Liver (tissue), 9 donors: ENCODE data around the gene VSIR. TPM values are rescaled to one million over a fixed set of nuclear protein-coding genes. Genes with fewer than 3 reads are reported as not detected.

Experiments used
- DNase-seq: peaks from one replicate; pipeline ENCODE4 v3.0.0-alpha.2; 2017; ENCODE audit warnings: low spot score
- H3K27ac ChIP-seq, 2 donors: one replicate each; pipeline ENCODE4 v1.7.0; 2013; ENCODE audit warnings: inconsistent platforms in 2 of 2, low read length in 2 of 2, control low read depth in 1 of 2, low read depth in 1 of 2, mild to moderate bottlenecking in 1 of 2
- H3K27me3 ChIP-seq, 4 donors: one replicate each; pipeline versions ENCODE4 v1.6.1 to v1.7.0; 2013; ENCODE audit warnings: low read length in 3 of 4, inconsistent platforms in 1 of 4, mild to moderate bottlenecking in 1 of 4, moderate library complexity in 1 of 4; ENCODE audit not compliant: control insufficient read depth in 4 of 4, insufficient read depth in 4 of 4
- H3K36me3 ChIP-seq, 4 donors: one replicate each; pipeline versions ENCODE4 v1.6.1 to v1.7.0; 2013; ENCODE audit warnings: low read length in 3 of 4, mild to moderate bottlenecking in 3 of 4, low read depth in 1 of 4, moderate library complexity in 1 of 4; ENCODE audit not compliant: control insufficient read depth in 4 of 4, insufficient read depth in 3 of 4
- H3K4me1 ChIP-seq, 4 donors: one replicate each; pipeline versions ENCODE4 v1.6.1 to v1.7.0; 2013; ENCODE audit warnings: low read length in 3 of 4, mild to moderate bottlenecking in 3 of 4, moderate library complexity in 1 of 4; ENCODE audit not compliant: control insufficient read depth in 4 of 4, insufficient read depth in 4 of 4
- H3K4me3 ChIP-seq, 3 donors: one replicate each; pipeline versions ENCODE4 v1.6.1 to v1.7.0; 2013; ENCODE audit warnings: low read length in 3 of 3, control low read depth in 1 of 3, low read depth in 1 of 3, mild to moderate bottlenecking in 1 of 3
- H3K9ac ChIP-seq, 2 donors: one replicate each; pipeline ENCODE4 v1.7.0; 2013; ENCODE audit warnings: low read length in 2 of 2, mild to moderate bottlenecking in 2 of 2, moderate library complexity in 2 of 2, control low read depth in 1 of 2, low read depth in 1 of 2
- H3K9me3 ChIP-seq, 4 donors: one replicate each; pipeline versions ENCODE4 v1.6.1 to v1.7.0; 2013; ENCODE audit warnings: low read length in 3 of 4; ENCODE audit not compliant: control insufficient read depth in 4 of 4
- ATF3 ChIP-seq: IDR thresholded peaks from 2 replicates; pipeline ENCODE4 v1.6.1; 2016; ENCODE audit warnings: antibody characterized with exemption
- CTCF ChIP-seq: fragments of 150-350 bp; IDR thresholded peaks from 2 replicates; pipeline ENCODE4 v1.5.1; 2017; ENCODE audit warnings: improper control_type of control experiment, low read depth, low read length; ENCODE audit not compliant: missing input control
- FOXA1 ChIP-seq: IDR thresholded peaks from 2 replicates; pipeline ENCODE4 v1.6.1; 2016; ENCODE audit warnings: antibody characterized with exemption
- GABPA ChIP-seq, 2 donors: IDR thresholded peaks in 1 of 2; conservative IDR thresholded peaks in 1 of 2; 2 replicates each; pipeline ENCODE4 v1.6.1; 2016; ENCODE audit warnings: antibody characterized with exemption in 2 of 2, mild to moderate bottlenecking in 1 of 2, moderate library complexity in 1 of 2
- HNF4A ChIP-seq, 2 donors: conservative IDR thresholded peaks; 2 replicates each; pipeline ENCODE4 v1.6.1; 2016; ENCODE audit warnings: antibody characterized with exemption in 2 of 2, mild to moderate bottlenecking in 2 of 2
- HNF4G ChIP-seq: IDR thresholded peaks from 2 replicates; pipeline ENCODE4 v1.6.1; 2016; ENCODE audit warnings: antibody characterized with exemption
- JUND ChIP-seq, 2 donors: IDR thresholded peaks; 2 replicates each; pipeline ENCODE4 v1.6.1; 2016; ENCODE audit warnings: antibody characterized with exemption in 2 of 2
- MAX ChIP-seq: IDR thresholded peaks from 2 replicates; pipeline ENCODE4 v1.6.1; 2016; ENCODE audit warnings: antibody characterized with exemption
- NR2F2 ChIP-seq: IDR thresholded peaks from 2 replicates; pipeline ENCODE4 v1.6.1; 2016; ENCODE audit warnings: antibody characterized with exemption
- RAD21 ChIP-seq, 2 donors: IDR thresholded peaks; 2 replicates each; pipeline ENCODE4 v1.6.1; 2016; ENCODE audit warnings: antibody characterized with exemption in 2 of 2, mild to moderate bottlenecking in 2 of 2
- RXRA ChIP-seq, 2 donors: IDR thresholded peaks; 2 replicates each; pipeline ENCODE4 v1.6.1; 2017 to 2018; ENCODE audit warnings: antibody characterized with exemption in 2 of 2, mild to moderate bottlenecking in 1 of 2
- SP1 ChIP-seq: IDR thresholded peaks from 2 replicates; pipeline ENCODE4 v1.6.1; 2018; ENCODE audit warnings: antibody characterized with exemption, mild to moderate bottlenecking
- TAF1 ChIP-seq: conservative IDR thresholded peaks from 2 replicates; pipeline ENCODE4 v1.6.1; 2016; ENCODE audit warnings: antibody characterized with exemption, mild to moderate bottlenecking
- YY1 ChIP-seq: IDR thresholded peaks from 2 replicates; pipeline ENCODE4 v1.6.1; 2016; ENCODE audit warnings: antibody characterized with exemption, mild to moderate bottlenecking
- ZBTB33 ChIP-seq: IDR thresholded peaks from 2 replicates; pipeline ENCODE4 v1.6.1; 2016; ENCODE audit warnings: antibody characterized with exemption
- WGBS: extraction: QIAGEN DNeasy Blood & Tissue Kit; methylation state at CpG from one replicate; pipeline ENCODE4 v1.1.7; 2013; 5-methylcytosine and 5-hydroxymethylcytosine counted together
- polyA plus RNA-seq, 2 donors: library from polyadenylated mRNA; stranded (reverse) in 1 of 2; unstranded in 1 of 2; fragments of 200-250 nt in 1 of 2; fragments of >200 nt in 1 of 2; fragmentation: Nextera tagmentation in 1 of 2; extraction: Ambion mirVana in 1 of 2; gene quantifications; one replicate each; pipeline versions ENCODE4 v1.2.1 to v1.2.3, GENCODE V29; 2013 to 2015
- total RNA-seq, 2 donors: library from RNA; depleted of rRNA; stranded (reverse); fragments of >200 nt; gene quantifications; one replicate each; pipeline ENCODE4 v1.2.3, GENCODE V29; 2014
- donor health status: healthy.
- donor health status: healthy.
- donor health status: healthy.
- donor health status: healthy.
- donor health status: healthy.

Gene VSIR
- total and polyA plus RNA-seq, 4 donors, result 7.2 to 12.2 (median 10.8) TPM

GRCh38 chr10:71770789-71771188 is 2.5 kb downstream of the VSIR start:
- DNase-seq, result no peak
- Histone ChIP-seq H3K9me3 (no peaks in the 10 kb centered on the region), H3K4me1 (peaks cover 8 to 26% (median 12%) of the 10 kb centered on the region in 4 donors), H3K9ac (peak overlapping the region in 1 of 2 donors; percentile 0), H3K27me3 (no peaks in the 10 kb centered on the region), H3K36me3 (no peaks in the 10 kb centered on the region), H3K27ac (peak overlapping the region; percentile 33 to 74), H3K4me3 (peak overlapping the region in 1 of 3 donors; percentile 3)
- TF ChIP-seq TAF1 (no peak), JUND (IDR thresholded peaks at IDR 0.05) (no peak), CTCF (no peak), GABPA (IDR thresholded peaks at IDR 0.05 in 1 of 2, conservative IDR thresholded peaks at IDR 0.05 in 1 of 2) (no peak), SP1 (no peak), NR2F2 (no peak), MAX (no peak), ATF3 (no peak), ZBTB33 (no peak), FOXA1 (no peak), RAD21 (IDR thresholded peaks at IDR 0.05) (no peak), RXRA (IDR thresholded peaks at IDR 0.05) (no peak), HNF4G (no peak), HNF4A (conservative IDR thresholded peaks at IDR 0.05) (no peak)
- WGBS, result 87% methylated on average over 3 of the region's 3 CpGs

GRCh38 chr10:71770255-71770654 is 3.1 kb downstream of the VSIR start:
- no peak for TF ChIP-seq MAX
- no peak for TF ChIP-seq ZBTB33
- TF ChIP-seq YY1, result no peak
- TF ChIP-seq ATF3, result no peak
- DNase-seq, result no peak
- no peak overlapping the region for H3K4me3 ChIP-seq
- H3K36me3 ChIP-seq, result no peaks in the 10 kb centered on the region
- no peaks in the 10 kb centered on the region for H3K27me3 ChIP-seq
- no peaks in the 10 kb centered on the region for H3K9me3 ChIP-seq
- peaks cover 8 to 26% (median 12%) of the 10 kb centered on the region in 4 donors for H3K4me1 ChIP-seq
- 88% methylated on average over 3 of the region's 3 CpGs for WGBS
- peak overlapping the region; percentile 10 to 74 for H3K27ac ChIP-seq
- peak overlapping the region in 1 of 2 donors; percentile 26 for H3K9ac ChIP-seq
